Cerebellar cortex (tissue), 1 donor: ENCODE measurements around the gene SLC30A1.
"Not testable (repeated sequence)": the region's sequence is repeated elsewhere in the genome, so short reads cannot be mapped to it uniquely, and the experiment has no call there.

Source experiments
- DNase-seq: peaks from one replicate; pipeline ENCODE4 v3.0.0-alpha.2; 2015; ENCODE audit warnings: low spot score

SLC30A1 gene

GRCh38 chr1:211547710-211548109 is 31.3 kb downstream of the SLC30A1 start:
- DNase-seq: no peak

DNA sequence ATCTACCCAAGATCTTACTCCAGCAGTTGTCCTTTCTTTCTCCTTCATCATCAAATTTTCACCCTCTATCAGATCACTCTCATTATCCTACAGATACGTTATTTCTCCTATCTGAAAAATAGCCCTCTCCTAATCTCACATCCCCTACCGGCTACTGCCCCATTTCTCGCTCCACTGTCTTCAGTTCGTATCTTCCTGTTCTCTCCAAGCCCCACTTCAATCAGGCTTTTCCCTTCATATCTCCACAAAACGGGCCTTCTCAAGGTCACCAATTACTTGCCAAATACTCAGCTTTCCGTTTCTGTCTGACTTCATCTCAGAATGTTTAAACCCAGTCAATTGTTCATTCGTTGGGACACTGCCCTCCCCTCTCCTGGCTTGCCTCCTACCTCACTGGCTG is 32.4 kb downstream of the SLC30A1 start:
- no peak for DNase-seq

- no peak for DNase-seq
Measured at GRCh38 chr1:211543025-211543424, 35.9 kb downstream of the SLC30A1 start.

GRCh38 chr1:211541720-211542477 is 37.1 kb downstream of the SLC30A1 start:
- no peak for DNase-seq

DNA sequence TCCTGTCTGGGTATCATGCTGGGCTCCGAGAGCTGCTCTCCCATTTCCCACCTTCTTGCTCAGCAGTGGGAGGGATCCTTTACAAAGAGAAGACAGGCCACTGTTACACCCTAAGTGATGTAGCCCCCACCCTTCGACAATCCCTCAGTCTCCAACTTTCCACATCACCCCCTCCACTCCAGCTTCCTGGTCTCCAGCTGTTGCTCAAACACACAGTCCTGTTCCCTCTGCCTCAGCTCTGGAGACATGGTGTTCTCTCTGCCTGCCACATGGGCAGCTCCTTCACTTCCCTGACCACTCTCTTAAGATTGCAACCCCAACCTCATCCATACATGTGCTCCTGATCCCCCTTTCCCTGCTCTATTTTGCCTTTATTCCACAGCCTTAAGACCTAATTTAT is 37.7 kb downstream of the SLC30A1 start:
- DNase-seq: no peak

DNA sequence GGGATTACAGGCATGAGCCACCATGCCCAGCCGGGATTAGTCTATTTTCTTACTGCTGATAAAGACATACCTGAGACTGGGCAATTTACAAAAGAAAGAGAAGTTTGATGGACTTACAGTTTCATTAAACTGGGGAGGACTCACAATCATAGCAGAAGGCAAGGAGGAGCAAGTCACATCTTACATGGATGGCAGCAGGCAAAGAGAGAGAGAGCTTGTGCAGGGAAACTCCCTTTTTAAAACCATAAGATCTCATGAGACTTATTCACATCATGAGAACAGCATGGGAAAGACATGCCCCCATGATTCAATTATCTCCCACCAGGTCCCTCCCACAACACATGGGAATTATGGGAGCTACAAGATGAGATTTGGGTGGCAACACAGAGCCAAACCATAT is 38.1 kb downstream of the SLC30A1 start:
- not testable (repeated sequence) for DNase-seq

DNA sequence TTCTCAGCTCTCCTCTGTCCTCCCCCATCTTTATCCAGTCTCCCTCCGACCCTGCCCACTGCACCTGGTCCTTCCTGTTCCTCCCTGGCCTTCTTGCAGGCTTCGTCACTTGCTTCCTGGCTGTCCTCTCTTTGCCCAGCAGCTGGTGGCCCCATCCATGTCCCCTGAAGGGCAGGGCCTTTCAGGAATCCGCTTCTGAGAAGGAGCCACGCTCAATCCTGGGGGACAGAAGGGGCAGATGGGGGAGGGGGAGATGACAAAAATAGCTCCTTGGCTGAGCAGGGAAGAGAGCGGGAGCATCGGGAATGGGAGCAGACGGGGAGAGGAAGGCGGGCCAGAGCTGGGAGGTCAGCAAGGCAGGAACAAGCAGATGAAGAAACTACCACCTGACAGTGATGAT is 40.7 kb downstream of the SLC30A1 start:
- no peak for DNase-seq

GRCh38 chr1:211537253-211537652 is 41.7 kb downstream of the SLC30A1 start:
- no peak for DNase-seq

DNA sequence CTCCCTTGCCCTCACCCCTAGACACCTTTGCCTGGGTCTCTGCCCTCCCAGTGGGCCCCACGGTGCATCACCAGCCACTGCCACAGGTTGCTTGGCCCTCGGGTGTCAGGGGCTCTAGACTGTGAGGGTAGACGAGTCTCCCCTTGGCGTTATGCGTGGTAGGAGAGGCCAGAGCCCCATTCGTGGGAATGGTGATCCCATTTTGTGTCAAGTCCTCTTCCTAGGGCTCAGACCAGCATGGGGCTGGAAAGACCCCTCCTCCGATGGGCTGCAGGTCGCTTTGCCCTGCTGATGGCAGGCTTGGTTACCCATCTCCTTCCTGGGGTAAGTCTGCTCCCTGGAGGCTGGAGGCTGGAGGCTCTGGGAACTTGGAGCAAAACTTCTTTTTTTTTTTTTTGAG is 42.4 kb downstream of the SLC30A1 start:
- no peak for DNase-seq

- no peak for DNase-seq
Measured at GRCh38 chr1:211535346-211535745, 43.6 kb downstream of the SLC30A1 start.

DNA sequence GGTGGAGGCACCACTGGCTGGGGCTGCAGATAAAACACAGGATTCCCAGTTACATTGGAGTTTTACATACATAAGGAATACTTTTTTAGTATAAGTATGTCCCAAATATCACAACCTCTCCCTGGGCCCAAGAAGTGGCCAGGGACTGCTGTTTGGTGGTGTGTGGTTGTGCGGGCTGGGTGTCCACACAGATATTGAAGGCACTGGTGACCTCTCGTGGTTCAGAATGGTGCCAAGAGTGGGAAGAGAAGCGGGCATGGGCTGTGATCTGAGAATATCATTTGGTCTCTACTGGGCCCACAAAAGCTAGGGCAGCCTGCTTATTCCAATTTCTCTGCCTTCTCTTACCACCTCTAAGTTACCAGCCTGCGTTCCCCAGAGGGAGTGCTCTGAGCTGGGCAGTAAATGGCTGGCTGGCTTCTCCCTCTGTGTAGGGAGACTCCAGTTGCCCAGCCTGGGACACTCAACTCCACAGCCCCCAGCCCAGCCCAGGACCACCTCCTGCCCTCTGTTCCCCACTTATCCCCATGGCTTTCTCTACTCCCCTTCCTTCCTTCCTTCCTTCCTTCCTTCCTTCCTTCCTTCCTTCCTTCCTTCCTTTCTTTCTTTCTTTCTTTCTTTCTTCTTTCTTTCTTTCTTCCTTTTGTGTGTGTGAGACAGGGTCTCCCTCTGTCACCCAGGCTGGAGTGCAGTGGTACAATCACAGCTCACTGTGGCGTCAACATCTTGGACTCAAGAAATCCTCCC is 44.2 kb downstream of the SLC30A1 start:
- no peak for DNase-seq

- DNase-seq: peak; percentile 40
Measured at GRCh38 chr1:211532088-211532444, 46.9 kb downstream of the SLC30A1 start.

- peak; percentile 21 for DNase-seq
Measured at GRCh38 chr1:211531194-211532087, 47.5 kb downstream of the SLC30A1 start.

GRCh38 chr1:211530102-211530501 is 48.9 kb downstream of the SLC30A1 start:
- DNase-seq: no peak

GRCh38 chr1:211529453-211529852 is 49.5 kb downstream of the SLC30A1 start:
- DNase-seq: no peak

DNA sequence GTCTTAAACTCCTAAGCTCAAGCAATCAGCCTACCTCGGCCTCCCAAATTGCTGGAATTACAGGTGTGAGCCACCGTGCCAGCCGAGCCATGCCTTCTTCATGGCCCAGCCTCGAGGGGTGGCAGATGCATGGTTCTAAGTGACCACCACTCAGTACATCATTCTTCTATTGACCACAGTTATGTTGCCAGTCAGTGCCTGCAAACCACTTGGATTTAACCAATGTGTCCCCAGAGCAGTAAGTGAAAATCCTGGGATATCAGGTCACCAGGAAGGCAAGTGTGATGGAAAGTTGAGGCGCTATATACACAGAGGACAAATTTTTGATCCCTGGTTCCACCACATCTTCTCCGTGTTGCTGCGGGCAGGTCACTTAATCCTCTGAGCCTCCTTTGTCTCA is 50.0 kb downstream of the SLC30A1 start:
- DNase-seq: no peak

GRCh38 chr1:211527888-211528287 is 51.1 kb downstream of the SLC30A1 start:
- no peak for DNase-seq

DNA sequence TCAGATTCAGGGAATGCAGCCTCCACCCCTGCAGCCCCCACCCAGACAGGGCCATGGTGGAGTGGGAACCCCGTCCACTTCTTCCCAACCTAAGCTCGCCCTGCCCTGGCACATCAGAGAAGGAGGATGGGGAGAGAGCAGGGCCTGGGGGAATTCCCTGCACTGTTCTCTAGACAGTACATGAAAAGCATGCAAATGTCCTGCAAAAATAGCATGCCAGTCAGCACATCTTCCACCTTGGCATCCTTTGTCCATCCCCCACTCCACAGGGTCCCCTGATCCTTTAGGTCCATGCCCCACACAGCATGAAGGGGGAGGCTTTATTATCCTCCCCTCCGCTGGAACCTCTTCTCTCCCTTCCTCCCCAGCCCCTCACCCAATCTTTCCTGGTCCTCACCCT is 52.0 kb downstream of the SLC30A1 start:
- no peak for DNase-seq

- no peak for DNase-seq
Measured at GRCh38 chr1:211526101-211526500, 52.9 kb downstream of the SLC30A1 start.

GRCh38 chr1:211525101-211525676 is 53.8 kb downstream of the SLC30A1 start:
- no peak for DNase-seq

- no peak for DNase-seq
Measured at GRCh38 chr1:211524521-211524920, 54.4 kb downstream of the SLC30A1 start.

- no peak for DNase-seq
Measured at GRCh38 chr1:211522804-211523203, 56.2 kb downstream of the SLC30A1 start.
